ENCODE results near the gene EGLN1. TPM values are rescaled to one million over a fixed set of nuclear protein-coding genes. Genes with fewer than 3 reads are reported as not detected.
"Not testable (repeated sequence)": the region's sequence is repeated elsewhere in the genome, so short reads cannot be mapped to it uniquely, and the experiment has no call there.

The EGLN1 gene
- total RNA-seq: 10 to 100 TPM; 63.1 to 84.7 TPM
- polyA plus RNA-seq (ENCODE audit: insufficient read length in 2 of 2): 10 to 100 TPM; 49.7 to 68.1 TPM
- long read RNA-seq, donor 1, full-length matches to known transcripts: 25 of 25 reads
- long read RNA-seq, donor 1, partial matches to known transcripts: 0 of 25 reads
- long read RNA-seq, donor 1, other reads (novel, unspliced or antisense): 0 of 25 reads
- long read RNA-seq, donor 2, full-length matches to known transcripts: 9 of 9 reads
- long read RNA-seq, donor 2, partial matches to known transcripts: 0 of 9 reads
- long read RNA-seq, donor 2, other reads (novel, unspliced or antisense): 0 of 9 reads
- long read RNA-seq, donor 3, full-length matches to known transcripts: 11 of 11 reads
- long read RNA-seq, donor 3, partial matches to known transcripts: 0 of 11 reads
- long read RNA-seq, donor 3, other reads (novel, unspliced or antisense): 0 of 11 reads
- long read RNA-seq, donor 4, full-length matches to known transcripts: 10 of 22 reads
- long read RNA-seq, donor 4, partial matches to known transcripts: 6 of 22 reads
- long read RNA-seq, donor 4, other reads (novel, unspliced or antisense): 6 of 22 reads

DNA sequence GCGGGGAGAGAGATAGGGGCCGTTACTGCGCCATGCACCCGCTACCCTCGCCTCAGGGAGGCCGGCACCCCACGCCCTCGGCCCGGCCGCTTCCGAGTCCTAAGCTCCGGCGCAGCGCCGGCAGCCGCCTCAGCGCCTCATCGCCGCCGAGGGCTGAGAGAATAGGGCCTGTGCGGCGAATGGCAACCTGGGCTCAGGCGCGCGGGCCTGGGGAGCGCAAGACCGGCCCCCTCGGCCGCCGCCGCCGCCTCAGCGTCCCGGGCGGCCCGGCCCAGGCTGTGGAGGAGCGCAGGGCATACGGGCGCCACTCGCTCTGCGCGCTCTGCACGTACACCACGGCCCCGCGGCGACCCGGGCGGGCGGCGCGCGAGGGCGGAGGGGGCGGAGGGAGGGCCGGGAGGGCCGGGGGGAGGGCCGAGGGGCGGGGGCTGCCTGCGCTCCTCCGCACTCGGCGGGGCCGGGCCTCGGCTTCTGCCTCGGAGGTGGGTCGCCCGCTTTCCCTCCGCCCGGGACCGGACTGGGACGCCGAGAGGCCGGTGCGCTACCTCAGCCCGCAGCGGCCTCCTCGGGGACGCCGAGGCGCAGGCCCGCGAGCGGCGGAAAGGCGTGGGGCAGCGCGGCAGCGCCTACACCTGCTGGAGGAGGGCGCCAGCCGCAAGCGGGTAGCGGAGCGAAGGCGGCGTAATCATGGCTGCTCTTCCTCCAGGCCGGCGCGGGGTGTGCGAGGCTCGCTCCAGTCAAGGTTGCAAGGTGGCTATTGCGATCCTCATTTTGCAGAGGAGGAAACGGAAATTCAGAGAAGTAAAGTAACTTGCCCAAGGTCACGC, at the start of gene EGLN1:
TSS of gene EGLN1 (minus strand) at position 317 of the 827 bp plus-strand sequence. CDS start 399 bp downstream, outside the sequence.
- Histone ChIP-seq H3K27ac (ENCODE audit: low read depth, low read length) (peak within 1 kb of the TSS; percentile 91), H3K4me1 (ENCODE audit: control insufficient read depth, insufficient read depth, low read length) (peaks cover 3% of the 10 kb centered on the region), H3K9me3 (ENCODE audit: control insufficient read depth, insufficient read depth, low read length) (no peaks in the 10 kb centered on the region), H3K36me3 (ENCODE audit: control insufficient read depth, insufficient read depth, low read length) (no peaks in the 10 kb centered on the region), H3K27me3 (ENCODE audit: control insufficient read depth, insufficient read depth, low read length) (no peaks in the 10 kb centered on the region), H3K4me3 (ENCODE audit: low read depth, low read length) (peak within 1 kb of the TSS; percentile 83)
- WGBS (ENCODE audit: insufficient coverage): under 1% methylated on average over 95 of the region's 104 CpGs
- DNase-seq (ENCODE audit: low read depth in 4 of 6, low spot score in 6 of 6): peak in 5 of 6 donors; percentile 57 to 92 (median 69)

- not testable (repeated sequence) for H3K27me3 ChIP-seq (ENCODE audit: control insufficient read depth, insufficient read depth, low read length); DNase-seq (ENCODE audit: low read depth in 4 of 6, low spot score in 6 of 6); H3K36me3 ChIP-seq (ENCODE audit: control insufficient read depth, insufficient read depth, low read length); H3K27ac ChIP-seq (ENCODE audit: low read depth, low read length); H3K4me1 ChIP-seq (ENCODE audit: control insufficient read depth, insufficient read depth, low read length); H3K9me3 ChIP-seq (ENCODE audit: control insufficient read depth, insufficient read depth, low read length); H3K4me3 ChIP-seq (ENCODE audit: low read depth, low read length)
- WGBS (ENCODE audit: insufficient coverage): no CpG with 5 or more reads among the region's 5 CpGs
These were observed 49.4 kb upstream of the EGLN1 start for GRCh38 chr1:231471500-231471899.

- not testable (repeated sequence) for H3K9me3 ChIP-seq (ENCODE audit: control insufficient read depth, insufficient read depth, low read length); H3K4me1 ChIP-seq (ENCODE audit: control insufficient read depth, insufficient read depth, low read length); H3K36me3 ChIP-seq (ENCODE audit: control insufficient read depth, insufficient read depth, low read length); H3K27me3 ChIP-seq (ENCODE audit: control insufficient read depth, insufficient read depth, low read length); H3K4me3 ChIP-seq (ENCODE audit: low read depth, low read length); H3K27ac ChIP-seq (ENCODE audit: low read depth, low read length); DNase-seq (ENCODE audit: low read depth in 4 of 6, low spot score in 6 of 6)
- WGBS (ENCODE audit: insufficient coverage): no CpG with 5 or more reads among the region's 3 CpGs
These were observed 48.9 kb upstream of the EGLN1 start for GRCh38 chr1:231471027-231471426.

DNA sequence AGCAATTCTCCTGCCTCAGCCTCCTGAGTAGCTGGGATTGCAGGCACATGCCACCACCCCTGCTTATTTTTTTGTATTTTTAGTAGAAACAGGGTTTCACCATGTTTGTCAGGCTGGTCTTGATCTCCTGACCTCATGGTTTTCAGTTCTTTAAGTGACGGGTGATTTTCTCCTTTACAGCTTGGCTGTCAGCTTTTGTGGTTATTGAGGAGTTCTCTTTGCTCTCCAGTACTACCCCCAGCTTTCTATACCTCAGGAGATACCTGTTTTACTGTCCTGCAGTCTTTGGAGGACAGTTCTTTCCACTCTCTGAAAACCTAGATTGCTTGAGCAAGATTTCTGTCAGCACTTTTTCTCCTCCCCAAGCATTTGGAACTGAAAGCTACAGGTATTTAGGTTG, 45.9 kb upstream of the EGLN1 start:
- H3K4me1 ChIP-seq (ENCODE audit: control insufficient read depth, insufficient read depth, low read length): no peaks in the 10 kb centered on the region
- no peaks in the 10 kb centered on the region for H3K9me3 ChIP-seq (ENCODE audit: control insufficient read depth, insufficient read depth, low read length)
- no peak overlapping the region for H3K4me3 ChIP-seq (ENCODE audit: low read depth, low read length)
- no peaks in the 10 kb centered on the region for H3K27me3 ChIP-seq (ENCODE audit: control insufficient read depth, insufficient read depth, low read length)
- WGBS (ENCODE audit: insufficient coverage): no CpG with 5 or more reads among the region's 1 CpG
- DNase-seq (ENCODE audit: low read depth in 4 of 6, low spot score in 6 of 6): no peak
- no peaks in the 10 kb centered on the region for H3K36me3 ChIP-seq (ENCODE audit: control insufficient read depth, insufficient read depth, low read length)
- H3K27ac ChIP-seq (ENCODE audit: low read depth, low read length): no peak overlapping the region

DNA sequence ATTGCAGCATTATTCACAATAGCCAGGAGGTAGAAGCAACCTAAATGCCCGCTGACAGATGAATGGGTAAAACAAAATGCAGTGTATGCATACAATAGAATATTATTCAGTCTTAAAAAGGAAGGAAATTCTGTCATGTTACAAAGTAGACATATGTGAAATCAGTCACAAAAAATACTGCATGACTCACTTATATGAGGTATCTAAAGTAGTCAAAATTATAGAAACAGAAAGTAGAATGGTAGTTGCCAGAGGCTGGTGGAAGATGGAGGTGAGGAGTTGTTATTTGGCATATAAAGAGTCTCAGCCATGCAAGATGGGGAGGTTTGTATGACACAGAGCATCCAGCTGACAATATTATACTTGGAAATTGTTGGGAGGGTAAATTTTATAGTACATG, 43.0 kb upstream of the EGLN1 start:
- no CpG with 5 or more reads among the region's 1 CpG for WGBS (ENCODE audit: insufficient coverage)
- Histone ChIP-seq H3K9me3 (ENCODE audit: control insufficient read depth, insufficient read depth, low read length) (no peaks in the 10 kb centered on the region), H3K36me3 (ENCODE audit: control insufficient read depth, insufficient read depth, low read length) (no peaks in the 10 kb centered on the region), H3K27ac (ENCODE audit: low read depth, low read length) (no peak overlapping the region), H3K4me1 (ENCODE audit: control insufficient read depth, insufficient read depth, low read length) (no peaks in the 10 kb centered on the region), H3K27me3 (ENCODE audit: control insufficient read depth, insufficient read depth, low read length) (no peaks in the 10 kb centered on the region), H3K4me3 (ENCODE audit: low read depth, low read length) (no peak overlapping the region)
- no peak for DNase-seq (ENCODE audit: low read depth in 4 of 6, low spot score in 6 of 6)

GRCh38 chr1:231463541-231463940, 41.5 kb upstream of the EGLN1 start:
- DNase-seq (ENCODE audit: low read depth in 4 of 6, low spot score in 6 of 6): no peak
- H3K27ac ChIP-seq (ENCODE audit: low read depth, low read length): no peak overlapping the region
- no peaks in the 10 kb centered on the region for H3K9me3 ChIP-seq (ENCODE audit: control insufficient read depth, insufficient read depth, low read length)
- H3K36me3 ChIP-seq (ENCODE audit: control insufficient read depth, insufficient read depth, low read length): no peaks in the 10 kb centered on the region
- no peaks in the 10 kb centered on the region for H3K4me1 ChIP-seq (ENCODE audit: control insufficient read depth, insufficient read depth, low read length)
- H3K4me3 ChIP-seq (ENCODE audit: low read depth, low read length): no peak overlapping the region
- WGBS (ENCODE audit: insufficient coverage): 90% methylated on average over 3 of the region's 6 CpGs
- no peaks in the 10 kb centered on the region for H3K27me3 ChIP-seq (ENCODE audit: control insufficient read depth, insufficient read depth, low read length)

GRCh38 chr1:231460614-231461013, 38.5 kb upstream of the EGLN1 start:
- DNase-seq (ENCODE audit: low read depth in 4 of 6, low spot score in 6 of 6): no peak
- H3K9me3 ChIP-seq (ENCODE audit: control insufficient read depth, insufficient read depth, low read length): peaks cover 2% of the 10 kb centered on the region
- no peaks in the 10 kb centered on the region for H3K27me3 ChIP-seq (ENCODE audit: control insufficient read depth, insufficient read depth, low read length)
- H3K4me1 ChIP-seq (ENCODE audit: control insufficient read depth, insufficient read depth, low read length): no peaks in the 10 kb centered on the region
- H3K27ac ChIP-seq (ENCODE audit: low read depth, low read length): no peak overlapping the region
- WGBS (ENCODE audit: insufficient coverage): 71% methylated on average over 1 of the region's 2 CpGs
- no peak overlapping the region for H3K4me3 ChIP-seq (ENCODE audit: low read depth, low read length)
- no peaks in the 10 kb centered on the region for H3K36me3 ChIP-seq (ENCODE audit: control insufficient read depth, insufficient read depth, low read length)

GRCh38 chr1:231459438-231459837, 37.4 kb upstream of the EGLN1 start:
- not testable (repeated sequence) for H3K4me3 ChIP-seq (ENCODE audit: low read depth, low read length); H3K36me3 ChIP-seq (ENCODE audit: control insufficient read depth, insufficient read depth, low read length); H3K9me3 ChIP-seq (ENCODE audit: control insufficient read depth, insufficient read depth, low read length); DNase-seq (ENCODE audit: low read depth in 4 of 6, low spot score in 6 of 6); H3K27me3 ChIP-seq (ENCODE audit: control insufficient read depth, insufficient read depth, low read length); H3K4me1 ChIP-seq (ENCODE audit: control insufficient read depth, insufficient read depth, low read length); H3K27ac ChIP-seq (ENCODE audit: low read depth, low read length)
- WGBS (ENCODE audit: insufficient coverage): no CpG with 5 or more reads among the region's 1 CpG

DNA sequence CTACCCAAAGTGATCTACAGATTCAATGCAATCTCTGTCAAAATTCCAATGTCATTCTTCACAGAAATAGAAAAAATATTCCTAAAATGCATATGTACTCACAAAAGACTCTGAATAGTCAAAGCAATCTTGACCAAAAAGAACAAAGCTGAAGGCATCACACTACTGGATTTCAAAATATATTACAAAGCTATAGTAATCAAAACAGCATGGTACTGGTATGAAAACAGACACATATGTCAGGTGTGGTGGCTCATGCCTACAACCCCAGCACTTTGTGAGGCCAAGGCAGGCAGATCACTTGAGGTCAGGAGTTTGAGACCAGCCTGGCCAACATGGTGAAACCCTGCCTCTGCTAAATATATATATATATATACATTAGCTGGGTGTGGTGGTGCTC, 35.9 kb upstream of the EGLN1 start:
- H3K27ac ChIP-seq (ENCODE audit: low read depth, low read length); DNase-seq (ENCODE audit: low read depth in 4 of 6, low spot score in 6 of 6); H3K4me1 ChIP-seq (ENCODE audit: control insufficient read depth, insufficient read depth, low read length); H3K4me3 ChIP-seq (ENCODE audit: low read depth, low read length); H3K27me3 ChIP-seq (ENCODE audit: control insufficient read depth, insufficient read depth, low read length); H3K36me3 ChIP-seq (ENCODE audit: control insufficient read depth, insufficient read depth, low read length); H3K9me3 ChIP-seq (ENCODE audit: control insufficient read depth, insufficient read depth, low read length): not testable (repeated sequence)
